Small intestine (tissue), 7 donors: ENCODE results near the gene CPA4. TPM values are rescaled to one million over a fixed set of nuclear protein-coding genes. Genes with fewer than 3 reads are reported as not detected.

Experiments used
- DNase-seq, 2 donors: peaks; one replicate each; pipeline versions ENCODE4 v3.0.0 to v3.0.0-alpha.2; 2013
- FAIRE-seq: peaks from 2 replicates; lab custom pipeline; 2012; peaks lifted over from hg19 to GRCh38; lab: Jason Lieb, UNC
- H3K27ac ChIP-seq, 3 donors: one replicate each; pipeline ENCODE4 v1.5.1; 2013; ENCODE audit warnings: low read length in 2 of 3, mild to moderate bottlenecking in 2 of 3, control low read depth in 1 of 3, inconsistent platforms in 1 of 3, low read depth in 1 of 3, moderate library complexity in 1 of 3
- H3K27me3 ChIP-seq, 3 donors: one replicate each; pipeline ENCODE4 v1.6.1; 2013; ENCODE audit warnings: low read length in 3 of 3, inconsistent platforms in 1 of 3; ENCODE audit not compliant: control insufficient read depth in 3 of 3, insufficient read depth in 3 of 3
- H3K36me3 ChIP-seq, 3 donors: one replicate each; pipeline ENCODE4 v1.6.1; 2013; ENCODE audit warnings: low read length in 3 of 3, inconsistent platforms in 1 of 3, low read depth in 1 of 3, mild to moderate bottlenecking in 1 of 3, moderate library complexity in 1 of 3; ENCODE audit not compliant: control insufficient read depth in 3 of 3, insufficient read depth in 2 of 3
- H3K4me1 ChIP-seq, 3 donors: one replicate each; pipeline ENCODE4 v1.6.1; 2013; ENCODE audit warnings: low read length in 2 of 3, inconsistent platforms in 1 of 3, low read depth in 1 of 3, mild to moderate bottlenecking in 1 of 3, moderate library complexity in 1 of 3; ENCODE audit not compliant: control insufficient read depth in 3 of 3, insufficient read depth in 2 of 3
- H3K4me3 ChIP-seq, 3 donors: one replicate each; pipeline ENCODE4 v1.5.1; 2013; ENCODE audit warnings: low read length in 3 of 3, control low read depth in 1 of 3, inconsistent platforms in 1 of 3, low read depth in 1 of 3, mild to moderate bottlenecking in 1 of 3, moderate library complexity in 1 of 3
- H3K9me3 ChIP-seq, 2 donors: one replicate each; pipeline ENCODE4 v1.6.1; 2013; ENCODE audit warnings: low read depth in 1 of 2, low read length in 1 of 2; ENCODE audit not compliant: control insufficient read depth in 2 of 2, insufficient read depth in 1 of 2
- WGBS, 3 donors: extraction: QIAGEN DNeasy Blood & Tissue Kit; methylation state at CpG; one replicate each; pipeline ENCODE4 v1.1.7; 2013; 5-methylcytosine and 5-hydroxymethylcytosine counted together
- polyA plus RNA-seq, 4 donors: library from polyadenylated mRNA; stranded (reverse) in 3 of 4; unstranded in 1 of 4; fragments of 200-250 nt in 3 of 4; fragments of 120-200 nt in 1 of 4; gene quantifications; one replicate each; pipeline versions ENCODE4 v1.2.1 to v1.2.3, GENCODE V29; 2013
- donor health status: healthy with polysubstance abuse.
- donor health status: control.
- donor health status: control.
- donor health status: Bipolar disorder and iron deficiency.
- donor health status: healthy.

The CPA4 gene
- polyA plus RNA-seq, 4 donors = 0.09 to 0.21 TPM; not detected in 2

GRCh38 chr7:130337410-130337971, 44.5 kb downstream of the CPA4 start:
- no peak overlapping the region for H3K27ac ChIP-seq
- no peak overlapping the region for H3K4me3 ChIP-seq
- 86 to 89% (median 88%) methylated on average over 6 of the region's 6 CpGs for whole genome bisulfite sequencing, 3 donors
- no peaks in the 10 kb centered on the region for H3K36me3 ChIP-seq
- DNase-seq = no peak
- no peak for FAIRE-seq
- no peaks in the 10 kb centered on the region for H3K4me1 ChIP-seq
- no peaks in the 10 kb centered on the region for H3K27me3 ChIP-seq
- peaks cover 0 to 4% of the 10 kb centered on the region in 2 donors for H3K9me3 ChIP-seq

GRCh38 chr7:130338233-130338632, 45.3 kb downstream of the CPA4 start:
- no peak for FAIRE-seq
- Histone ChIP-seq H3K4me3 (no peak overlapping the region), H3K4me1 (no peaks in the 10 kb centered on the region), H3K36me3 (no peaks in the 10 kb centered on the region), H3K27ac (no peak overlapping the region), H3K27me3 (no peaks in the 10 kb centered on the region), H3K9me3 (peaks cover 0 to 4% of the 10 kb centered on the region in 2 donors)
- 92 to 98% (median 93%) methylated on average over 3 of the region's 3 CpGs for WGBS, 3 donors
- no peak for DNase-seq

- Histone ChIP-seq H3K4me1 (no peaks in the 10 kb centered on the region), H3K27me3 (no peaks in the 10 kb centered on the region), H3K36me3 (no peaks in the 10 kb centered on the region), H3K4me3 (no peak overlapping the region), H3K9me3 (peaks cover 0 to 4% of the 10 kb centered on the region in 2 donors), H3K27ac (no peak overlapping the region)
- DNase-seq (no peak), FAIRE-seq (no peak)
- WGBS, 3 donors = 92 to 95% (median 94%) methylated on average over 4 of the region's 4 CpGs
Measured at GRCh38 chr7:130341882-130342281, 48.9 kb downstream of the CPA4 start.

GRCh38 chr7:130342701-130343380, 49.9 kb downstream of the CPA4 start:
- FAIRE-seq = no peak
- 87 to 93% (median 92%) methylated on average over 3 of the region's 3 CpGs for WGBS, 3 donors
- H3K36me3 ChIP-seq = no peaks in the 10 kb centered on the region
- peaks cover 0 to 4% of the 10 kb centered on the region in 2 donors for H3K9me3 ChIP-seq
- no peak overlapping the region for H3K27ac ChIP-seq
- DNase-seq = no peak
- H3K4me3 ChIP-seq = no peak overlapping the region
- no peaks in the 10 kb centered on the region for H3K27me3 ChIP-seq
- H3K4me1 ChIP-seq = no peaks in the 10 kb centered on the region

- DNase-seq (no peak), FAIRE-seq (no peak)
- no peaks in the 10 kb centered on the region for H3K4me1 ChIP-seq
- WGBS, 3 donors = 91 to 94% (median 91%) methylated on average over 5 of the region's 5 CpGs
- no peaks in the 10 kb centered on the region for H3K27me3 ChIP-seq
- H3K9me3 ChIP-seq = peaks cover 0 to 4% of the 10 kb centered on the region in 2 donors
- no peak within 1 kb of the TSS for H3K4me3 ChIP-seq
- no peaks in the 10 kb centered on the region for H3K36me3 ChIP-seq
- H3K27ac ChIP-seq = no peak within 1 kb of the TSS
Measured at GRCh38 chr7:130344271-130344866, 51.4 kb downstream of the CPA4 start, which contains the start of gene CPA5. CPA5 (plus strand) TSS chr7:130344816; CDS start chr7:130346486, 1,670 bp downstream.

- 60 to 83% (median 75%) methylated on average over 8 of the region's 8 CpGs for WGBS, 3 donors
- no peak for FAIRE-seq
- Histone ChIP-seq H3K27ac (no peak overlapping the region), H3K4me3 (no peak overlapping the region), H3K36me3 (no peaks in the 10 kb centered on the region), H3K4me1 (no peaks in the 10 kb centered on the region), H3K9me3 (peaks cover 0 to 4% of the 10 kb centered on the region in 2 donors), H3K27me3 (no peaks in the 10 kb centered on the region)
- DNase-seq = no peak
Measured at GRCh38 chr7:130345136-130345535, 52.2 kb downstream of the CPA4 start.

GRCh38 chr7:130345725-130346124, 52.8 kb downstream of the CPA4 start:
- Histone ChIP-seq H3K27ac (no peak overlapping the region), H3K4me1 (peaks cover 0 to 3% (median 0%) of the 10 kb centered on the region in 3 donors), H3K9me3 (peaks cover 0 to 4% of the 10 kb centered on the region in 2 donors), H3K27me3 (no peaks in the 10 kb centered on the region), H3K4me3 (no peak overlapping the region), H3K36me3 (no peaks in the 10 kb centered on the region)
- WGBS, 3 donors = 88 to 91% (median 88%) methylated on average over 5 of the region's 5 CpGs
- DNase-seq (no peak), FAIRE-seq (no peak)

- WGBS, 3 donors = 83 to 86% (median 85%) methylated on average over 10 of the region's 10 CpGs
- Histone ChIP-seq H3K4me3 (no peak overlapping the region), H3K9me3 (peaks cover 0 to 4% of the 10 kb centered on the region in 2 donors), H3K27ac (no peak overlapping the region), H3K4me1 (peaks cover 0 to 9% (median 0%) of the 10 kb centered on the region in 3 donors), H3K36me3 (no peaks in the 10 kb centered on the region), H3K27me3 (no peaks in the 10 kb centered on the region)
- no peak for DNase-seq
- FAIRE-seq = no peak
Measured at GRCh38 chr7:130346177-130346905, 53.4 kb downstream of the CPA4 start.
